ENCODE data around the gene ABCC5.

DNA sequence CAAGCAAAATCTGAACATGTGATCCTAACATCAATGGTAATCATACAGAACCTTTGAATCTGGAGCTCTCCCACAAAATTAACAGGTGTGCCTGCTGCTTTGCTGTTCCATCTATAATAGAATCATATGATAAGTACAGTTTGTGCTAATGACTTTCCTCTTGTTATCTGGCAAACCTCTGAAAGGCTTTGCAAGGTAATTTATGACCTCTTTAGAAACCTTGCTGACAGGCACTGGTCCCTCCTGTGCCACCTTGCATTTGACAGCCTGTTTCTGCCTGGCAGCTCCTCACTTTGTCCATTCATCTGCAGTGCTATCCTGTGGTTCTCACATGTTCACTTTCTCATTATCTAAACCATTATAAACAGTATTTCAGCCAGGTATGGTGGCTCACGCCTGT lies 24.9 kb upstream of the ABCC5 start:
- TF ChIP-seq, protein P1, sequence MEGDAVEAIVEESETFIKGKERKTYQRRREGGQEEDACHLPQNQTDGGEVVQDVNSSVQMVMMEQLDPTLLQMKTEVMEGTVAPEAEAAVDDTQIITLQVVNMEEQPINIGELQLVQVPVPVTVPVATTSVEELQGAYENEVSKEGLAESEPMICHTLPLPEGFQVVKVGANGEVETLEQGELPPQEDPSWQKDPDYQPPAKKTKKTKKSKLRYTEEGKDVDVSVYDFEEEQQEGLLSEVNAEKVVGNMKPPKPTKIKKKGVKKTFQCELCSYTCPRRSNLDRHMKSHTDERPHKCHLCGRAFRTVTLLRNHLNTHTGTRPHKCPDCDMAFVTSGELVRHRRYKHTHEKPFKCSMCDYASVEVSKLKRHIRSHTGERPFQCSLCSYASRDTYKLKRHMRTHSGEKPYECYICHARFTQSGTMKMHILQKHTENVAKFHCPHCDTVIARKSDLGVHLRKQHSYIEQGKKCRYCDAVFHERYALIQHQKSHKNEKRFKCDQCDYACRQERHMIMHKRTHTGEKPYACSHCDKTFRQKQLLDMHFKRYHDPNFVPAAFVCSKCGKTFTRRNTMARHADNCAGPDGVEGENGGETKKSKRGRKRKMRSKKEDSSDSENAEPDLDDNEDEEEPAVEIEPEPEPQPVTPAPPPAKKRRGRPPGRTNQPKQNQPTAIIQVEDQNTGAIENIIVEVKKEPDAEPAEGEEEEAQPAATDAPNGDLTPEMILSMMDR (IDR thresholded peaks at IDR 0.05; ENCODE audit: low read length) = no peak
- TF ChIP-seq EZH2 (optimal IDR thresholded peaks at IDR 0.05; ENCODE audit: low read depth, low read length) = no peak

Data from MM.1S (cell line).